GM10266 (cell line): Measurements from ENCODE around the gene SLC44A4.
"Not testable (repeated sequence)": the region's sequence is repeated elsewhere in the genome, so short reads cannot be mapped to it uniquely, and the experiment has no call there.

Source experiments
- DNase-seq: peaks from one replicate; pipeline ENCODE4 v3.0.0; 2012; ENCODE audit errors: extremely low spot score
- TF ChIP-seq, protein P1 (sequence below): IDR thresholded peaks from 2 replicates; pipeline ENCODE4 v1.5.1; 2012; ENCODE audit warnings: mild to moderate bottlenecking, low read depth; ENCODE audit not compliant: control insufficient read depth, insufficient read depth; ENCODE audit errors: missing control alignments

SLC44A4 gene

DNA sequence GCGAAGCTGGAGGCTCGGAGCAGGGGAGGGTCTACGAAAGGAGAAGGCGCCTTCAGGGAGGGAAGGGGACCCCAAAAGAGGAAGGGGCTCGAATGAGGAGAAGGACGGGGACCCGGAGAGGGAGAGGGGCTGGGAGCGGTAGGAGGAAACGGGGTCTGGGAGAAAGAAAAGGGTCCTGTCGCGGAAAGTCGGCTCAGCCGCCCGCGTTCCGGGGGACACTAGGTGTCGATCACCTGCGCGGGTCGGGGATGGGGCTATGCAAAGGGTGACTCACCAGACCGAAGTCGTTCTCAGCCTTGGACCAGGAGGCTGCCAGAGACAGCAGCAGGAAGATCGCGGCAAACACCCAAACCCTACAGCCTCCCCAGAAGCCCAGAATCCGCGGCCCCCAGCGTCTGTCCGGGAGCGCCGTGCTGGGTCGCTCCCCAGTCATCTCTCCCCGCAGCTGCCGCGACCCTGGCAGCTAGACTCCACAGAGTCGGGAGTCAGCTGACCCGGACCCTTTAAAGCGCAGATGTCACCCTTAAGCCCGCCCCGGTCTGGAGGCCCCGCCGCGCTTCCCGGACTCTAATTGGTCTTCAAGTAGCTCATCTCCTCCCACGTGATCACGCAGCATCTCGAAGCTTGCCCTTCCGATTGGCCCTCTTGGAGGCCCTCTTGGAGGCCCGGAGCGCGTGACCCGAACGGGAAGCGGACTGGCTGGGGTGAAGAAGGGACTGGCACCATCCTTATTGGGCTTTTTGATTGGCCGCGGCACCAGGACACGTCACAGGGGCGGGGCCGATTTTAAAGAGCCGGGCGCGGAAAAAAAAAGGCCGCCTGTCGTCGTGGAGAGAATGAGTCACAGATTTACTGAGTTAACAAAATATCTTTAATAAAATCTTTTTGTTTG, 16.2 kb downstream of the SLC44A4 start, which contains the start of gene NEU1:
TSS of gene NEU1 (minus strand) at position 478 of the 892 bp plus-strand sequence. CDS start at position 433, 45 bp downstream.
- TF ChIP-seq, protein P1, sequence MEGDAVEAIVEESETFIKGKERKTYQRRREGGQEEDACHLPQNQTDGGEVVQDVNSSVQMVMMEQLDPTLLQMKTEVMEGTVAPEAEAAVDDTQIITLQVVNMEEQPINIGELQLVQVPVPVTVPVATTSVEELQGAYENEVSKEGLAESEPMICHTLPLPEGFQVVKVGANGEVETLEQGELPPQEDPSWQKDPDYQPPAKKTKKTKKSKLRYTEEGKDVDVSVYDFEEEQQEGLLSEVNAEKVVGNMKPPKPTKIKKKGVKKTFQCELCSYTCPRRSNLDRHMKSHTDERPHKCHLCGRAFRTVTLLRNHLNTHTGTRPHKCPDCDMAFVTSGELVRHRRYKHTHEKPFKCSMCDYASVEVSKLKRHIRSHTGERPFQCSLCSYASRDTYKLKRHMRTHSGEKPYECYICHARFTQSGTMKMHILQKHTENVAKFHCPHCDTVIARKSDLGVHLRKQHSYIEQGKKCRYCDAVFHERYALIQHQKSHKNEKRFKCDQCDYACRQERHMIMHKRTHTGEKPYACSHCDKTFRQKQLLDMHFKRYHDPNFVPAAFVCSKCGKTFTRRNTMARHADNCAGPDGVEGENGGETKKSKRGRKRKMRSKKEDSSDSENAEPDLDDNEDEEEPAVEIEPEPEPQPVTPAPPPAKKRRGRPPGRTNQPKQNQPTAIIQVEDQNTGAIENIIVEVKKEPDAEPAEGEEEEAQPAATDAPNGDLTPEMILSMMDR = no peak
- peak; percentile 99 for DNase-seq

GRCh38 chr6:31861919-31862343, 16.9 kb downstream of the SLC44A4 start:
- DNase-seq = no peak
- TF ChIP-seq, protein P1 = no peak

DNA sequence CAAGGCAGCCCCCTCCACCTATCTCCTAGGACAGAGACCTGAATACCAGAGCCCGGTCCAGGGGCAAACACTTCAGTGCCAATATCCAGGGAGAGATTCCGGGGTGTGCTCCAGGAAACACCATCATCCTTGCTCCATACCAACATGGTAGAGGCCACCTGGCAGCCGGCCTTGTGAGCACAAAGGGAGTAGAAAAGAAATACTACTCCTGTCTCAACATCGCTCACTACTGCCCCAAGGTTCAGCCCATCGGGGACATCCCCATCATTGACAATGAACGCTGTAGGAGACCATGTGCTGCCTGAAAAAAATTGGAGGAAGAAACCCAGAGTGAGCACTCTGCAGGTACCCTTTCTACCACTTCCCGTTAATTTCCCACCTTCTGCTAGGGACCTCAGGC, 17.6 kb downstream of the SLC44A4 start:
- TF ChIP-seq, protein P1 = no peak
- no peak for DNase-seq

DNA sequence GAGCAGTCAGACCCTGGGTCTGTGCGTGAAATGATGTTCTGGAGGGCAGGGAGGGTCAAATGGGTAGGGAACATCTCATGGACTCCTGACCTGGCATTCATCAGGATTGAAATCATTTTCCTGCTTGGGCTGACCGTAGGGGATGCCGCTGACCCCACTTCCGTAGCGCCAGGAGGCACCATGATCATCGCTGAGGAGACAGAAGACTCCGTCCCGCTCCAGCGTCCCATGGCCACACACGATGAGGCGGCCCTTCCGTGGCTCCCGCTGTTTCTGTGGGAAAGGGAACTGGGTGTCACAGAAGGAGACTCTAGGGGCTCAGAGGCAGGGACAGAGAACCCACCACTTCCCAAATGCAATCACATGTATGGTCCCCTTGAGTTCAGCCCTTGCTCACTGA, 18.4 kb downstream of the SLC44A4 start:
- no peak for DNase-seq
- TF ChIP-seq, protein P1 = no peak

DNA sequence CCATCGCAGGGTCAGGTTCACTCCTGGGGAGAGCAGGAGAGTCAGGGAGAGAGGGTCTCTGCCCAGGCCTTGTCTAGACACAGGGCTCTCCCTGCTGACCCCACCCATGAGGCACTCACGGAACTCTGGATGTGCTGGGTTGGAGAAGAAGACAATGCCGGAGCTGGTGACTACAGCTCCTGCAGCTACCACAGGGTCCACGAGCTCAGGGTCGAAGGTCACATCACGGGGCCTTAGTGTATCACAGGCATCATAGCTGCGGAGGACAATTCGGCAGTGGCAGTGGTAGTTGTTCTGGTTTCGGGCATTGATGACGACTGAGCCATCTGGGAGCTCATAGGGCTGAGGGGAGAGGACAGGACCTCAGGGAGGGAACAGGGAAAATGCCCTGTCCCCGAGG, 18.9 kb downstream of the SLC44A4 start:
- no peak for DNase-seq
- TF ChIP-seq, protein P1 = no peak

GRCh38 chr6:31858707-31859106, 20.1 kb downstream of the SLC44A4 start:
- no peak for DNase-seq
- TF ChIP-seq, protein P1 = no peak

DNA sequence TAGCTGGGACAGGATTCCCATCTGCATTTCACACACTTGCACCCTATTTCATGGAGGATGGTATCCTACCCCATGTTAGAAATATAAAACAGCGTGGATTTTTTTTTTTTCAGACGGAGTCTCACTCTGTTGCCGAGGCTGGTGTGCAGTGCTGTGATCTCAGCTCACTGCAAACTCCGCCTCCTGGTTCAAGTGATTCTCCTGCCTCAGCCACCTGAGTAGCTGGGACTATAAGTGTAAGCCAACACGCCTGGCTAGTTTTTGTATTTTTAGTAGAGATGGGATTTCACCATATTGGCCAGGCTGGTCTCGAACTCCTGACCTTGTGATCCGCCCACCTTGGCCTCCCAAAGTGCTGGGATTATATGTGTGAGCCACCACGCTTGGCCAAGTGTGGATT, 21.0 kb downstream of the SLC44A4 start:
- DNase-seq = not testable (repeated sequence)

DNA sequence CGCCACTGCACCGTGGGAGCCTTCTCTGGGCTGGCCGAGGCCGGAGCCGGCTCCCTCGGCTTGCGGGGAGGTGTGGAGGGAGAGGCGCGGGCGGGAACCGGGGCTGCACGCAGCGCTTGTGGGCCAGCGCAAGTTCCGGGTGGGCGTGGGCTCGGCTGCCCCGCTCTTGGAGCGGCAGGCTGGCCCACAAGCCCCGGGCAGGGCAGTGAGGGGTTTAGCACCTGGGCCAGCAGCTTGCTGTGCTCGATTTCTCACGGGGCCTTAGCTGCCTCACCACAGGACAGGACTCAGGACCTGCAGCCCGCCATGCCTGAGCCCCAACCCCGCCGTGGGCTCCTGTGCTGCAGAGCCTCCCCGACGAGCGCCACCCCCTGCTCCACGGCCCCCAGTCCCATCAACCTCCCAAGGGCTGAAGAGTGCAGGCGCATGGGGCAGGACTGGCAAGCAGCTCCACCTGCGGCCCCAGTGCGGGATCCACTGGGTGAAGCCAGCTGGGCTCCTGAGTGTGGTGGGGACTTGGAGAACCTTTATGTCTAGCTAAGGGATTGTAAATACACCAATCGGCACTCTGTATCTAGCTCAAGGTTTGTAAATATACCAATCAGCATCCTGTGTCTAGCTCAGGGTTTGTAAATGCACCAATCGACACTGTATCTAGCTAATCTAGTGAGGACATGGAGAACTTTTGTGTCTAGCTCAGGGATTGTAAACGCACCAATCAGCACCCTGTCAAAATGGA, 26.6 kb downstream of the SLC44A4 start:
- not testable (repeated sequence) for DNase-seq
